GM23338 (cell line): ENCODE data around the gene MRPL32. TPM values are rescaled to one million over a fixed set of nuclear protein-coding genes. Genes with fewer than 3 reads are reported as not detected.

Experiments used
- ATAC-seq: fragments of 200-7000 bp; cut with Tn5 transposase; 3 replicates; pipeline ENCODE4 v1.9.1; 2020
- DNase-seq: peaks from one replicate; pipeline ENCODE4 v3.0.0-alpha.2; 2015; ENCODE audit warnings: low spot score
- H2AFZ ChIP-seq: fragments of 200-600 bp; sonication (generic); 2 replicates; pipeline ENCODE4 v1.8.0; 2016; ENCODE audit warnings: antibody characterized with exemption, mild to moderate bottlenecking, moderate library complexity
- H3F3A ChIP-seq: fragments of 200-600 bp; sonication (generic); replicated peaks from 2 replicates; pipeline ENCODE4 v1.8.0; 2017; ENCODE audit warnings: antibody characterized with exemption, mixed run types, low read depth
- H3K27ac ChIP-seq: fragments of 200-600 bp; sonication (generic); 2 replicates; pipeline ENCODE4 v1.6.1; 2016; ENCODE audit warnings: low read depth
- H3K27me3 ChIP-seq: fragments of 200-600 bp; sonication (generic); 2 replicates; pipeline ENCODE4 v1.8.0; 2016; ENCODE audit warnings: mild to moderate bottlenecking, mixed run types, moderate library complexity; ENCODE audit not compliant: insufficient read depth
- H3K36me3 ChIP-seq: fragments of 200-600 bp; sonication (generic); 2 replicates; pipeline ENCODE4 v1.8.0; 2016; ENCODE audit warnings: mild to moderate bottlenecking; ENCODE audit not compliant: insufficient read depth
- H3K4me1 ChIP-seq: fragments of 200-600 bp; sonication (generic); 2 replicates; pipeline ENCODE4 v1.8.0; 2016; ENCODE audit warnings: mild to moderate bottlenecking, moderate library complexity; ENCODE audit not compliant: insufficient read depth
- H3K4me2 ChIP-seq: fragments of 200-600 bp; sonication (generic); 2 replicates; pipeline ENCODE4 v1.7.1; 2017; ENCODE audit warnings: mixed run types
- H3K4me3 ChIP-seq: fragments of 200-600 bp; sonication (generic); 2 replicates; pipeline ENCODE4 v1.6.1; 2016; ENCODE audit warnings: mixed run types
- H3K79me2 ChIP-seq: fragments of 200-600 bp; sonication (generic); replicated peaks from 2 replicates; pipeline ENCODE4 v1.8.0; 2017; ENCODE audit warnings: mild to moderate bottlenecking; ENCODE audit not compliant: insufficient read depth
- H3K9me2 ChIP-seq: fragments of 200-600 bp; sonication (generic); 2 replicates; pipeline ENCODE4 v1.8.0; 2017; ENCODE audit not compliant: insufficient read depth
- H4K20me1 ChIP-seq: fragments of 200-600 bp; sonication (generic); replicated peaks from 2 replicates; pipeline ENCODE4 v1.8.0; 2017; ENCODE audit warnings: mild to moderate bottlenecking; ENCODE audit not compliant: insufficient read depth
- H3K27ac Mint-ChIP-seq: 2 replicates; pipeline ENCODE4 v1.8.0; 2020; ENCODE audit warnings: inconsistent platforms, mild to moderate bottlenecking, moderate library complexity, mixed read lengths
- H3K27me3 Mint-ChIP-seq: 3 replicates; pipeline ENCODE4 v1.8.0; 2022; ENCODE audit warnings: low read depth, mild to moderate bottlenecking, moderate library complexity, mixed read lengths, inconsistent platforms; ENCODE audit not compliant: insufficient read depth, poor library complexity
- H3K36me3 Mint-ChIP-seq: 3 replicates; pipeline ENCODE4 v1.8.0; 2021; ENCODE audit warnings: low read depth, mild to moderate bottlenecking, inconsistent platforms, moderate library complexity, mixed read lengths
- H3K4me1 Mint-ChIP-seq: 3 replicates; pipeline ENCODE4 v1.8.0; 2020; ENCODE audit warnings: mild to moderate bottlenecking, inconsistent platforms, mixed read lengths
- H3K4me3 Mint-ChIP-seq: 3 replicates; pipeline ENCODE4 v1.8.0; 2021; ENCODE audit warnings: moderate library complexity, mild to moderate bottlenecking, inconsistent platforms, mixed read lengths
- H3K9me3 Mint-ChIP-seq: 3 replicates; pipeline ENCODE4 v1.8.0; 2020; ENCODE audit warnings: moderate library complexity, mild to moderate bottlenecking, inconsistent platforms, mixed read lengths
- CREB1 ChIP-seq: fragments of 250-450 bp; sonication (Bioruptor Pico); IDR thresholded peaks from 2 replicates; pipeline ENCODE4 v1.5.0; 2020; ENCODE audit warnings: low read depth, mild to moderate bottlenecking, moderate library complexity
- CTCF ChIP-seq, 2 experiments: fragments of 200-600 bp in 1 of 2; sonication (generic) in 1 of 2; conservative IDR thresholded peaks; 2 replicates each; pipeline versions ENCODE4 v1.5.1 to v1.6.1; 2016 to 2017; ENCODE audit warnings: antibody characterized with exemption in 2 of 2, low read depth in 2 of 2, mild to moderate bottlenecking in 2 of 2, moderate library complexity in 1 of 2
- EZH2 ChIP-seq: fragments of 200-600 bp; sonication (generic); IDR thresholded peaks from one replicate; pipeline ENCODE4 v1.8.0; 2017; ENCODE audit warnings: antibody characterized with exemption, mild to moderate bottlenecking, low read depth; ENCODE audit not compliant: unreplicated experiment
- EZH2phosphoT487 ChIP-seq: fragments of 200-600 bp; sonication (generic); IDR thresholded peaks from one replicate; pipeline ENCODE4 v1.8.1; 2018; ENCODE audit warnings: antibody characterized with exemption; ENCODE audit not compliant: unreplicated experiment
- JUNB ChIP-seq: IDR thresholded peaks from one replicate; pipeline ENCODE4 v1.6.1; 2016; ENCODE audit warnings: antibody characterized with exemption; ENCODE audit not compliant: unreplicated experiment
- NANOG ChIP-seq: IDR thresholded peaks from 2 replicates; pipeline ENCODE4 v1.6.1; 2016; ENCODE audit warnings: antibody characterized with exemption, borderline replicate concordance
- POLR2AphosphoS5 ChIP-seq: IDR thresholded peaks from 2 replicates; pipeline ENCODE4 v1.6.1; 2016; ENCODE audit warnings: antibody characterized with exemption, low read depth
- REST ChIP-seq: IDR thresholded peaks from one replicate; pipeline ENCODE4 v1.6.1; 2018; ENCODE audit warnings: antibody characterized with exemption; ENCODE audit not compliant: unreplicated experiment
- STAT1 ChIP-seq: IDR thresholded peaks from one replicate; pipeline ENCODE4 v1.6.1; 2016; ENCODE audit warnings: antibody characterized with exemption; ENCODE audit not compliant: unreplicated experiment
- ZNF114 ChIP-seq: fragments of 250-450 bp; sonication (Bioruptor Pico); IDR thresholded peaks from 2 replicates; pipeline ENCODE4 v1.5.0; 2020; ENCODE audit warnings: mild to moderate bottlenecking, moderate library complexity
- ZNF331 ChIP-seq: fragments of 250-450 bp; sonication (Bioruptor Pico); IDR thresholded peaks from 2 replicates; pipeline ENCODE4 v1.5.0; 2020; ENCODE audit warnings: low read depth, mild to moderate bottlenecking, moderate library complexity
- polyA plus RNA-seq: library from polyadenylated mRNA; unstranded; fragments of >200 nt; fragmentation: Nextera tagmentation; extraction: Ambion mirVana; gene quantifications from 2 replicates; pipeline ENCODE4 v1.2.1, GENCODE V29; 2016
- total RNA-seq: library from RNA; depleted of rRNA; stranded (reverse); fragments of >200 nt; shearing (Covaris generic); gene quantifications from 2 replicates; pipeline ENCODE4 v1.2.3, GENCODE V29; 2014
- TF ChIP-seq, protein P1 (sequence below): IDR thresholded peaks from 2 replicates; pipeline ENCODE4 v1.6.1; 2016; ENCODE audit warnings: antibody characterized with exemption
- TF ChIP-seq, protein P2 (sequence below): fragments of 250-450 bp; sonication (Bioruptor Pico); IDR thresholded peaks from 2 replicates; pipeline ENCODE4 v1.5.0; 2020; ENCODE audit warnings: mild to moderate bottlenecking, moderate library complexity

MRPL32 gene
- total and polyA plus RNA-seq, 2 experiments from 2014 or later, result 93.4 to 303 TPM

DNA sequence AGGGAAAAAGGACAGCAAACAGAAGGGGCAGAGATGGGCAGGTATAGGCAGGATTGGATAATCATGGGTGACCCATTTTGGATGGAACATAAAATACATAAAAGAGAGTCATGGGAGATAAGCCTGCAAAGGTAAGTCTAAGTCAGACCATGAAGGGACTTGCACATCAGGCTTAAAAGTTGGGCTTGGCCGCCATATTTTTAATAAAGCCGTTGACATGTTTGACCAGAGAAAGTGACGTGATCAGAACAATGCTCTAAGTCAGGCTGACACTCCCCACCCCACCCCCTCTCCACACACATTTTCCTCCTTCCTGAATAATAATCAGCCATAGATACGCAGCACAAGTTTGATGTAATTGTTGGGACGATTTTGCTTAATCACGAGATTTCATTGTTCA is 54.0 kb downstream of the MRPL32 start:
- no peak overlapping the region for H3K4me2 ChIP-seq
- H3K4me3 ChIP-seq, result no peak overlapping the region
- no peaks in the 10 kb centered on the region for H3K4me1 ChIP-seq
- no peaks in the 10 kb centered on the region for H3K79me2 ChIP-seq
- ATAC-seq, result no peak
- H3K27ac Mint-ChIP-seq, result no peak overlapping the region
- H3K36me3 Mint-ChIP-seq, result no peaks in the 10 kb centered on the region
- H2AFZ ChIP-seq, result no peak overlapping the region
- H3K27me3 ChIP-seq, result no peaks in the 10 kb centered on the region
- H3K4me1 Mint-ChIP-seq, result no peaks in the 10 kb centered on the region; the same call in 2 of the 3 replicates
- no peaks in the 10 kb centered on the region for H3F3A ChIP-seq
- no peaks in the 10 kb centered on the region for H3K27me3 Mint-ChIP-seq
- no peaks in the 10 kb centered on the region for H4K20me1 ChIP-seq
- no peak overlapping the region for H3K4me3 Mint-ChIP-seq
- no peaks in the 10 kb centered on the region for H3K36me3 ChIP-seq
- H3K9me3 Mint-ChIP-seq, result peaks cover 5% of the 10 kb centered on the region; the same call in 2 of the 3 replicates
- DNase-seq, result no peak
- no peak overlapping the region for H3K27ac ChIP-seq
- H3K9me2 ChIP-seq, result peaks cover 5% of the 10 kb centered on the region
- TF ChIP-seq NANOG (no peak), REST (no peak), CTCF (conservative IDR thresholded peaks at IDR 0.05; ENCODE audit: low read depth in 2 of 2) (no peak), STAT1 (no peak), CREB1 (CRISPR knock-in tag) (no peak), EZH2phosphoT487 (no peak), ZNF331 (no peak), ZNF114 (CRISPR knock-in tag) (no peak), EZH2 (no peak), JUNB (no peak), POLR2AphosphoS5 (no peak)
- TF ChIP-seq, protein P1, sequence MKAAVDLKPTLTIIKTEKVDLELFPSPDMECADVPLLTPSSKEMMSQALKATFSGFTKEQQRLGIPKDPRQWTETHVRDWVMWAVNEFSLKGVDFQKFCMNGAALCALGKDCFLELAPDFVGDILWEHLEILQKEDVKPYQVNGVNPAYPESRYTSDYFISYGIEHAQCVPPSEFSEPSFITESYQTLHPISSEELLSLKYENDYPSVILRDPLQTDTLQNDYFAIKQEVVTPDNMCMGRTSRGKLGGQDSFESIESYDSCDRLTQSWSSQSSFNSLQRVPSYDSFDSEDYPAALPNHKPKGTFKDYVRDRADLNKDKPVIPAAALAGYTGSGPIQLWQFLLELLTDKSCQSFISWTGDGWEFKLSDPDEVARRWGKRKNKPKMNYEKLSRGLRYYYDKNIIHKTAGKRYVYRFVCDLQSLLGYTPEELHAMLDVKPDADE, result no peak
- TF ChIP-seq, protein P2, sequence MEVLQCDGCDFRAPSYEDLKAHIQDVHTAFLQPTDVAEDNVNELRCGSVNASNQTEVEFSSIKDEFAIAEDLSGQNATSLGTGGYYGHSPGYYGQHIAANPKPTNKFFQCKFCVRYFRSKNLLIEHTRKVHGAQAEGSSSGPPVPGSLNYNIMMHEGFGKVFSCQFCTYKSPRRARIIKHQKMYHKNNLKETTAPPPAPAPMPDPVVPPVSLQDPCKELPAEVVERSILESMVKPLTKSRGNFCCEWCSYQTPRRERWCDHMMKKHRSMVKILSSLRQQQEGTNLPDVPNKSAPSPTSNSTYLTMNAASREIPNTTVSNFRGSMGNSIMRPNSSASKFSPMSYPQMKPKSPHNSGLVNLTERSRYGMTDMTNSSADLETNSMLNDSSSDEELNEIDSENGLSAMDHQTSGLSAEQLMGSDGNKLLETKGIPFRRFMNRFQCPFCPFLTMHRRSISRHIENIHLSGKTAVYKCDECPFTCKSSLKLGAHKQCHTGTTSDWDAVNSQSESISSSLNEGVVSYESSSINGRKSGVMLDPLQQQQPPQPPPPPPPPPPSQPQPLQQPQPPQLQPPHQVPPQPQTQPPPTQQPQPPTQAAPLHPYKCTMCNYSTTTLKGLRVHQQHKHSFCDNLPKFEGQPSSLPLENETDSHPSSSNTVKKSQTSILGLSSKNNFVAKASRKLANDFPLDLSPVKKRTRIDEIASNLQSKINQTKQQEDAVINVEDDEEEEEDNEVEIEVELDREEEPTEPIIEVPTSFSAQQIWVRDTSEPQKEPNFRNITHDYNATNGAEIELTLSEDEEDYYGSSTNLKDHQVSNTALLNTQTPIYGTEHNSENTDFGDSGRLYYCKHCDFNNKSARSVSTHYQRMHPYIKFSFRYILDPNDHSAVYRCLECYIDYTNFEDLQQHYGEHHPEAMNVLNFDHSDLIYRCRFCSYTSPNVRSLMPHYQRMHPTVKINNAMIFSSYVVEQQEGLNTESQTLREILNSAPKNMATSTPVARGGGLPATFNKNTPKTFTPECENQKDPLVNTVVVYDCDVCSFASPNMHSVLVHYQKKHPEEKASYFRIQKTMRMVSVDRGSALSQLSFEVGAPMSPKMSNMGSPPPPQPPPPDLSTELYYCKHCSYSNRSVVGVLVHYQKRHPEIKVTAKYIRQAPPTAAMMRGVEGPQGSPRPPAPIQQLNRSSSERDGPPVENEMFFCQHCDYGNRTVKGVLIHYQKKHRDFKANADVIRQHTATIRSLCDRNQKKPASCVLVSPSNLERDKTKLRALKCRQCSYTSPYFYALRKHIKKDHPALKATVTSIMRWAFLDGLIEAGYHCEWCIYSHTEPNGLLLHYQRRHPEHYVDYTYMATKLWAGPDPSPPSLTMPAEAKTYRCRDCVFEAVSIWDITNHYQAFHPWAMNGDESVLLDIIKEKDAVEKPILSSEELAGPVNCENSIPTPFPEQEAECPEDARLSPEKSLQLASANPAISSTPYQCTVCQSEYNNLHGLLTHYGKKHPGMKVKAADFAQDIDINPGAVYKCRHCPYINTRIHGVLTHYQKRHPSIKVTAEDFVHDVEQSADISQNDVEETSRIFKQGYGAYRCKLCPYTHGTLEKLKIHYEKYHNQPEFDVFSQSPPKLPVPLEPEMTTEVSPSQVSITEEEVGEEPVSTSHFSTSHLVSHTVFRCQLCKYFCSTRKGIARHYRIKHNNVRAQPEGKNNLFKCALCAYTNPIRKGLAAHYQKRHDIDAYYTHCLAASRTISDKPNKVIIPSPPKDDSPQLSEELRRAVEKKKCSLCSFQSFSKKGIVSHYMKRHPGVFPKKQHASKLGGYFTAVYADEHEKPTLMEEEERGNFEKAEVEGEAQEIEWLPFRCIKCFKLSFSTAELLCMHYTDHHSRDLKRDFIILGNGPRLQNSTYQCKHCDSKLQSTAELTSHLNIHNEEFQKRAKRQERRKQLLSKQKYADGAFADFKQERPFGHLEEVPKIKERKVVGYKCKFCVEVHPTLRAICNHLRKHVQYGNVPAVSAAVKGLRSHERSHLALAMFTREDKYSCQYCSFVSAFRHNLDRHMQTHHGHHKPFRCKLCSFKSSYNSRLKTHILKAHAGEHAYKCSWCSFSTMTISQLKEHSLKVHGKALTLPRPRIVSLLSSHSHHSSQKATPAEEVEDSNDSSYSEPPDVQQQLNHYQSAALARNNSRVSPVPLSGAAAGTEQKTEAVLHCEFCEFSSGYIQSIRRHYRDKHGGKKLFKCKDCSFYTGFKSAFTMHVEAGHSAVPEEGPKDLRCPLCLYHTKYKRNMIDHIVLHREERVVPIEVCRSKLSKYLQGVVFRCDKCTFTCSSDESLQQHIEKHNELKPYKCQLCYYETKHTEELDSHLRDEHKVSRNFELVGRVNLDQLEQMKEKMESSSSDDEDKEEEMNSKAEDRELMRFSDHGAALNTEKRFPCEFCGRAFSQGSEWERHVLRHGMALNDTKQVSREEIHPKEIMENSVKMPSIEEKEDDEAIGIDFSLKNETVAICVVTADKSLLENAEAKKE, result no peak
